Left renal cortex interstitium (tissue), 4 donors: ENCODE measurements around the gene TFIP11. TPM values are rescaled to one million over a fixed set of nuclear protein-coding genes. Genes with fewer than 3 reads are reported as not detected.
"Not testable (repeated sequence)": the region's sequence is repeated elsewhere in the genome, so short reads cannot be mapped to it uniquely, and the experiment has no call there.

ENCODE experiments used
- DNase-seq, 4 donors: peaks; one replicate each; pipeline ENCODE4 v3.0.0-alpha.2; 2013; ENCODE audit warnings: low read depth in 4 of 4, low spot score in 2 of 4, missing footprints in 1 of 4
- polyA plus RNA-seq, 4 donors: library from polyadenylated mRNA; unstranded; fragments of 120-200 nt; gene quantifications; one replicate each; pipeline ENCODE4 v1.2.1, GENCODE V29; 2013; ENCODE audit not compliant: insufficient read length in 4 of 4

The TFIP11 gene
- polyA plus RNA-seq, 4 donors = 42.9 to 45.2 (median 44.5) TPM

DNA sequence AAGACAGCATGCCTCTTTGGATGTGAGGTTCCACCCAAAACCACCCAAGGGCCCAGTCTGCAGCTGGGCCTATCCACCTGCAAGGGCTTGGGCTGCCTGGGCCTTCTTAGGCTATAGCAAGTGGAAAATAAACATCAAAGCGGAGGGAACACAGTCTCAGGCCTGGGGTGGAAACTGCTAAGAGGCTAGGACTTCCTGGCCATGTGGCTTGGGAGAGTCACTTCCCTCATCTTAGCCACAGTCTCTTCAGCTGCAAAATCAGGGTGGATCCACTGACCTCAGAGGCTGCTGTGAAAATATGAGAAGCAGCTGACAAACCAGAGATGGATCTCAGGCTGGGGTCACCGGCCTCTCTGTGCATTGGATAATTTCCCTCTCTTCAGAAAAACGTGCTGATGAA, 30.6 kb upstream of the TFIP11 start:
- no peak for DNase-seq

DNA sequence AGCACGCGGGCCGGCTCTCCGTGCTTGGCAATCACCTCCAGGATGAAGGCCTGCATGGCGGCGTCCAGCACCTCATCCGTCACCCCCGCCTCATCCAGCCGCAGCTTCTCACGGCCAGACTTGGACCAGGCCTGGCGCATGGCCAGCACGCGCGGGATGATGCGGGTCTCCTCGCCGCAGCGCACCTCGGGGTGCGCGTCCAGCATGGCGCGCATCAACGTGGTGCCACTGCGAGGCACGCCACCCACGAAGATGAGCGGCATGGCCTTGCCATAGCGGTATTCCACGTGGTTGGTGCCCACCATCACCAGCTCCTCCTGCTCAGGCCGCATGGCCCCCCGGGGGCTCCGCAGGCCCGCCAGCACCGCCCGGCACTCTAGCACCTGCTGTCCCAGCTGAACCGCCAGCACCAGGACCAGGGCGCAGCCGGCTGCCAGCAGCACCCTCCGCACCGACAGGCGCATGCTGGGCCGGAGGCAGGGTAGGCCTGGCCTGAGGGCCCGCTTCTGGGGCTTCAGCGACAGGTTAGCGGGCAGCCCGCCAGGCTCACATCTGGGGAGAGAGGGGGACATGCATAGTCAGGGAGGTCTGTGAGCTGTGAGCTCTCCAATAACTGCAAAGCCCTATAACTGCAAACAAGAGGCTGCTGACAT, 29.0 kb upstream of the TFIP11 start:
- no peak for DNase-seq

DNA sequence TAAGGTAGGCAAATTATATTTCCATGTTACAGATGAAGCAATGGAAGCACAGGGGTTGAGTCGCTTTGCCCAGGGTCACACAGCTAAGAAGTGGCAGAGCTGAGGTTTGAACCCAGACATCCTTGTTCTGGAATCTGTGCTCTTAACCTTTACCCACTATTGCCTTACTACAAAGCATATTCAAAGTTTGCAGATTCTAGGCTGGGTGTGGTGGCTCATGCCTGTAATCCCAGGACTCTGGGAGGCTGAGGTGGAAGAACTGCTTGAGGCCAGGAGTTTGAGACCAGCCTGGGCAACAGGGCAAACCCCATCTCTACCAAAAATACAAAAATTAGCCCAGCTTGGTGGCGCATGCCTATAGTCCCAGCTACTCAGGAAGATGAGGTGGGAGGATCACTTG, 27.8 kb upstream of the TFIP11 start:
- no peak for DNase-seq

- DNase-seq = no peak
Observed at GRCh38 chr22:26536762-26537134, 24.5 kb upstream of the TFIP11 start.

DNA sequence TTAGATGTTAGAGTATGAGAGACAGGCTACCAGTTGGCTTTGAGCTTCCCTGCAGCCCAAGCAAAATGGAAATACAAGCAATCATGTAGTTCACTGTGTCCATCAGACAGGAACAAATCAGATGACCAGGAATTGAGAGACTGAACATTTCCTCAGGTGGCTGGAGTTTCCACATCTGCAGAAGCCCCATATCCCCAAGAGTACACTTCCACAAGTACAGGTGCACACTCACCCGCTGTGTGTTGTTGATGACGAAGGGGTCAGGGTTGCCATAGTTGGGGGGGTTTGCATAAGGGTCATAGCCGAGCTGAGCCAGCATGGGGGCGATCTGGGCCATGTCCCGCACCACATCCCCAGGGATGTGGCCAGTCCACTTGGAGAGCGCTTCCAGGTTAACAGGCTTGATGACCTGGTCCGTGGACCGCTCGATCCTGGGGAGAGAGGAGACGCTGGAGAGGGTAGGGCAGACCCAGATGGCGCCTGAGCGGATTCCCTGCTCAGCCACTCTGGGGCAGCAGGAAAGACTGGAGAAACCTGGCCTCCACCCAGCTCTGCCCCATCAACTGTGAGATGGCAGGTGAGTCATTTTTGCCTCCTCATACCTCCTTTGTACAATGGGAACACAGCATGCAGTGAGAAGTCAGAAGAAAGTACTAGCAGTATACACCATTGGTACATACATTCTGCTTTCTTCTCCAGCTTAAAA, 23.9 kb upstream of the TFIP11 start:
- DNase-seq = no peak

DNA sequence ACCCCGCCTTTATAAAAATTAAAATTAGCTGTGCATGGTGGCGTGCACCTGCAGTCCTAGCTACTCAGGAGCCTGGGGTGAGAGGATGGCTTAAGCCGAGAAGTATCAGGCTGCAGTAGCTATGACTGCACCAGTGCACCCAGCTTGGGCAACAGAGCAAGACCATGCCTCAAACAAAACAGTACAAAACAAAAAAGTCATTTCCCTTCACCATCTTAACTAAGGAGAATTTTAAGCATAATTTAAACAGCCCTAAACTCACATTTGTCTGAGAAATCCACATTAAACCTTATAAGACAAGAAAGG, 23.3 kb upstream of the TFIP11 start:
- DNase-seq = no peak

GRCh38 chr22:26534874-26535602, 22.8 kb upstream of the TFIP11 start:
- DNase-seq = no peak

GRCh38 chr22:26534171-26534855, 22.0 kb upstream of the TFIP11 start:
- DNase-seq = no peak

GRCh38 chr22:26529345-26529744, 17.1 kb upstream of the TFIP11 start:
- no peak for DNase-seq

DNA sequence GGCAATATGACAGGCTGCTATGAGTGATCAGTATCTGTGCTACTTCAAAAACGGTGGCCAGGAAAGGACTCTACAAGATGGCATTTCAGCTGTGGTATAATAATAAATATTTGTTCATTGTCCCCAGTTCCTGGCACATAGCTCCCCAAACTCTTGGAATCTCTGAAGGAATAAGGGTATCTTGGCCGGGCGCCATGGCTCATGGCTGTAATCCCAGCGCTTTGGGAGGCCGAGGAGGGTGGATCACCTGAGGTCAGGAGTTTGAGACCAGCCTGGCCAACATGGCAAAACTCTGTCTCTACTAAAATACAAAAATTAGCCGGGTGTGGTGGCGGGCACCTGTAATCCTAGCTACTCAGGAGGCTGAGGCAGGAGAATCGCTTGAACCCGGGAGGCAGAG, 16.2 kb upstream of the TFIP11 start:
- not testable (repeated sequence) for DNase-seq

DNA sequence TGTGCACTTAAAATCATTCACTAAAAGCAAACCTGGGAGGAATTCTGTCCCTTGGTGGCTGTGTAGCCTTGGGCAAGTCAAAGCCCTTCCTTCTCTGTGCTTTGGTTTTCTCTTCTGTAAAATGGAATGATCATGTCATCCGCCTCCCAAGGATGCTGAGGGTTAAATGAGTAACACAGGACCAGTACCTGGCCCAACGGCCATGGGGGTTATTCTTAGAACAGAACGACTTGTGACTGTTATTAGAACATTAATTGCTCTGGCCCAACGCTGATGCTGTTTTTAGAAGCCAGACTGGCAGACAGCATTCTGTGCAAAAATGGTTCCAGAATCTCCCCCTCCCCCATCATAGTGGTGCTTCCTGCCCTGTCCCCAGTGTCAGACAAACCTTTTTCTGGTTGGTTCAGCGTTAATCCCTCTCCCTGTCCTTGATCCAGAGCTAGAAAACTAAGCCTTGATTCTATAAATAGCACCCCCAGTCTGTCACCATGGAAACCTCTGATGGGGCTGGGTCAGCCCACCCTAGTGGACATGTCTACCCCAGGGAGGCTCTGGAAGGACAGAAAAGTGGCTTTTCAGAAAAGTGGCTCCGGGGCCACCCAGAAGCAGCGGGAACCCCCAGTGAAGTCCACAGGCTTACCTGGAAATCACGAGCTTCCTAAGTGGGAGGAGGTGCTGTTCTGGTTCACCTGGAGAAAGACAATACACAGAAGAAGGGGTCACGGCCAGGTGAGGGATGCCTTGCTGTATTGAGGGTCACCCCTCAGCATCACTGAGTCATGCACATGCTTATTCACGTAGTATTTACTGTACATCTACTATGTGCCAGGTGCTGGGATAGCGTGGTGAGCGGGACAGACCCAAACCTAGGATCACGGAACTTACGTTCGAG, 15.5 kb upstream of the TFIP11 start:
- no peak for DNase-seq

- no peak for DNase-seq
Observed at GRCh38 chr22:26527167-26527566, 14.9 kb upstream of the TFIP11 start.

GRCh38 chr22:26525946-26526564, 13.8 kb upstream of the TFIP11 start:
- no peak for DNase-seq

DNA sequence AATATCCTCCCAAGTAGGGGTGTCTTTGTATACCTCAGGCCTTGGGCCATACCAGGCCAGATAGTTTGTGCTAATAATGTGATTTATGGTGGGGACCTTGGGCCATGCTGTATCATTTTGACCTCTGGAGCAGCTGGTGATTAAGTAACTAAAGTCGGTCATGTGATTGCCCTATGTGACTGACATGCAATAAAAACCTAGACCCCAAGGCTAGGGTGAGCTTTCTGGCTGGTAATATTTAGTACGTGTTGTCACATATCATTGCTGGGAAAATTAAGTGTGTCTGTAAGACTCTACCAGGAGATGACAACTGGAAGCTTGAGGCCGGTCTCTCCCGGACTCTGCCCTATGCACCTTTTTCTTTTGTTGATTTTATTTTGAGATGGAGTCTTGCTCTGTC, 12.6 kb upstream of the TFIP11 start:
- DNase-seq = no peak

DNA sequence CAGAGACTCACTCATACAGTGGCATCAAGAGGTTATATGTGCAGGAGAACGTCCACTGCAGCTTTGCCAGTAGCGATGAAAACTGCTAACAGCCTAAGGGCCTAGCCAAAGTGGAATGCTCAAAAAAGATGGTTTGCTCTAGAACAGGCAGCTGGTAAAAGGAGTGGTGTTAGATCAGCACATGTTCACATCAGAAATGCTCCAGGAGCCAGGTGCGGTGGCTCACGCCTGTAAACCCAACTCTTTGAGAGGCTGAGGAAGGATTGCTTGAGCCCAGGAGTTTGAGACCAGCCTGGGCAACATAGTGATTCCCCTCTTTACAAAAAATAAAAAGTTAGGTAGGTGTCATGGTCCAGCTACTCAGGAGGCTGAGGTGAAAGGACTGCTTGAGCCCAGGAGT, 10.3 kb upstream of the TFIP11 start:
- no peak for DNase-seq

DNA sequence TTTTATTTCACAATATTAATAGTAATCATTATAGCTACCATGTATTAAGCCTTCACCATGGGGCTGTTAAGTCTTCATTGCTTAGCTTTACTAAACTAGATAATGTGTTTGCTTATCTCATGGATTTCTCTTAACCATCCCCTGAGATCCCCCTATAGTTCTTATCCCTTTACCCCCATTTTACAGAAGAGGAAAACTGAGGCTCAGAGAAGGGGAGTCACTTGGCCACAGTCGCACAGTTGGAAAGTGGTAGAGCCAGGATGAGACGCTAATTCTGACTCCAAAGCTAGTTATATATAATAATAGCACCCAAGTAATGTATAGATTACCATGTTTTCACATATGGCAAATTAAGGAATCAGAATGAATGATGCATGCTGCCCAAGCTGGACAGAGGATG, 9.7 kb upstream of the TFIP11 start:
- no peak for DNase-seq

GRCh38 chr22:26517429-26517828, 5.2 kb upstream of the TFIP11 start:
- no peak for DNase-seq

GRCh38 chr22:26516503-26516902, 4.2 kb upstream of the TFIP11 start:
- DNase-seq = no peak

DNA sequence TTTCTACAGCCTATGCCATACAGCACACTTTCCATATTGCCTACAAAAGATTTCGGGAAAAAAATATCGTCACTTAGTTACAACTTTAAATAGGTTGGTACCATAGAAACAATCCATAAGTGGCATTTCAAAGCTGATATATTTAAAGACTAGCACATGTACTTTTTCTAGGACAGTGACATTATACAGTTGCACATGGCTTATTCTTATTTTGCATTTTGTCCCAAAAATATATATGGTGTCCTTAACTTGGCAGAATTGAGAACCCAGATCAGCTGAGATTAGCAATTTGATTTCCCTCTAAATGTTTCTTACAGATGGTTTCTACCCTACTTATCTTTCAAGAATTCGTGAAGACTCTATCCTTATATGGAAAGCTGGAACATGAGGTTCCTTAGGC, 3.7 kb upstream of the TFIP11 start:
- no peak for DNase-seq
